PC-3 (cell line): ENCODE results near the gene THTPA. TPM values are rescaled to one million over a fixed set of nuclear protein-coding genes. Genes with fewer than 3 reads are reported as not detected.

Experiments used
- ATAC-seq: fragments of 200-7000 bp; cut with Tn5 transposase; 2 replicates; pipeline ENCODE4 v1.9.1; 2020; ENCODE audit warnings: mild to moderate bottlenecking, moderate library complexity
- BruUV-seq: library from RNA; stranded (reverse); fragments of 400-500 nt; replicated peaks from 2 replicates; lab custom pipeline; 2021; lab: Mats Ljungman, UMichigan
- CTCF ChIA-PET: fragments of 300-600 bp; sonication (Branson Sonifier 250); formaldehyde crosslinking; loops from one replicate; lab custom pipeline; 2022; ENCODE audit warnings: antibody characterized with exemption; lab: Charles Lee
- POLR2A ChIA-PET: fragments of 300-600 bp; sonication (Branson Sonifier 250); formaldehyde crosslinking; loops from one replicate; lab custom pipeline; 2022; ENCODE audit warnings: antibody characterized with exemption; ENCODE audit not compliant: unreplicated experiment; lab: Charles Lee
- DNase-seq: peaks from one replicate; pipeline ENCODE4 v3.0.0-alpha.2; 2015
- H2AFZ ChIP-seq: fragments of 300-600 bp; sonication (generic); 2 replicates; pipeline ENCODE4 v1.6.0; 2016; ENCODE audit warnings: antibody characterized with exemption, low read length
- H3F3A ChIP-seq: fragments of 300-600 bp; sonication (generic); one replicate; pipeline ENCODE4 v1.6.0; 2017; ENCODE audit warnings: antibody characterized with exemption, low read length, control low read depth, mild to moderate bottlenecking; ENCODE audit not compliant: unreplicated experiment
- H3K27ac ChIP-seq: fragments of 300-600 bp; sonication (generic); 2 replicates; pipeline ENCODE4 v1.5.1; 2016; ENCODE audit warnings: mild to moderate bottlenecking, low read length
- H3K27me3 ChIP-seq: fragments of 300-600 bp; sonication (generic); 2 replicates; pipeline ENCODE4 v1.6.1; 2016; ENCODE audit warnings: low read length, mixed read lengths
- H3K36me3 ChIP-seq: fragments of 300-600 bp; sonication (generic); 2 replicates; pipeline ENCODE4 v1.6.1; 2016; ENCODE audit warnings: low read depth, mixed run types, low read length, mixed read lengths
- H3K4me1 ChIP-seq: fragments of 300-600 bp; sonication (generic); 2 replicates; pipeline ENCODE4 v1.5.1; 2016; ENCODE audit warnings: low read length; ENCODE audit not compliant: insufficient read depth
- H3K4me2 ChIP-seq: fragments of 300-600 bp; sonication (generic); 2 replicates; pipeline ENCODE4 v1.6.0; 2016; ENCODE audit warnings: low read length
- H3K4me3 ChIP-seq: fragments of 300-600 bp; sonication (generic); 2 replicates; pipeline ENCODE4 v1.5.1; 2016; ENCODE audit warnings: mild to moderate bottlenecking, low read length, mixed read lengths
- H3K79me2 ChIP-seq: fragments of 300-600 bp; sonication (generic); 2 replicates; pipeline ENCODE4 v1.6.1; 2017; ENCODE audit warnings: low read length, mixed read lengths
- H3K9ac ChIP-seq: fragments of 300-600 bp; sonication (generic); 2 replicates; pipeline ENCODE4 v1.6.0; 2016; ENCODE audit warnings: mild to moderate bottlenecking, low read length
- H3K9me2 ChIP-seq: fragments of 300-600 bp; sonication (generic); replicated peaks from 2 replicates; pipeline ENCODE4 v1.6.1; 2016; ENCODE audit warnings: mixed run types, low read length, mixed read lengths
- H3K9me3 ChIP-seq: fragments of 300-600 bp; sonication (generic); 2 replicates; pipeline ENCODE4 v1.6.1; 2016; ENCODE audit warnings: low read length, mixed read lengths
- H4K20me1 ChIP-seq: fragments of 300-600 bp; sonication (generic); 2 replicates; pipeline ENCODE4 v1.6.1; 2016; ENCODE audit warnings: low read length, mixed read lengths
- EZH2 ChIP-seq: fragments of 300-600 bp; sonication (generic); IDR thresholded peaks from one replicate; pipeline ENCODE4 v1.6.1; 2017; ENCODE audit warnings: antibody characterized with exemption, mild to moderate bottlenecking, low read length; ENCODE audit not compliant: unreplicated experiment
- EZH2phosphoT487 ChIP-seq: fragments of 300-600 bp; sonication (generic); IDR thresholded peaks from 2 replicates; pipeline ENCODE4 v1.6.1; 2018; ENCODE audit warnings: mild to moderate bottlenecking, antibody characterized with exemption, low read length, borderline replicate concordance
- intact Hi-C: fragments of 100-400 bp; cut with micrococcal nuclease; formaldehyde crosslinking; loops from 2 replicates; pipeline ENCODE4 v1.9.0; 2023
- total RNA-seq: library from RNA; depleted of rRNA; stranded (reverse); fragments of >200 nt; gene quantifications from 2 replicates; pipeline ENCODE4 v1.2.3, GENCODE V29; 2014
- TF ChIP-seq, protein P1 (sequence below): fragments of 300-600 bp; sonication (generic); conservative IDR thresholded peaks from 2 replicates; pipeline ENCODE4 v1.5.1; 2017; ENCODE audit warnings: antibody characterized with exemption, low read depth, mild to moderate bottlenecking, low read length

THTPA gene
- total RNA-seq, 1 experiment from 2014 or later: 13.0 TPM

DNA sequence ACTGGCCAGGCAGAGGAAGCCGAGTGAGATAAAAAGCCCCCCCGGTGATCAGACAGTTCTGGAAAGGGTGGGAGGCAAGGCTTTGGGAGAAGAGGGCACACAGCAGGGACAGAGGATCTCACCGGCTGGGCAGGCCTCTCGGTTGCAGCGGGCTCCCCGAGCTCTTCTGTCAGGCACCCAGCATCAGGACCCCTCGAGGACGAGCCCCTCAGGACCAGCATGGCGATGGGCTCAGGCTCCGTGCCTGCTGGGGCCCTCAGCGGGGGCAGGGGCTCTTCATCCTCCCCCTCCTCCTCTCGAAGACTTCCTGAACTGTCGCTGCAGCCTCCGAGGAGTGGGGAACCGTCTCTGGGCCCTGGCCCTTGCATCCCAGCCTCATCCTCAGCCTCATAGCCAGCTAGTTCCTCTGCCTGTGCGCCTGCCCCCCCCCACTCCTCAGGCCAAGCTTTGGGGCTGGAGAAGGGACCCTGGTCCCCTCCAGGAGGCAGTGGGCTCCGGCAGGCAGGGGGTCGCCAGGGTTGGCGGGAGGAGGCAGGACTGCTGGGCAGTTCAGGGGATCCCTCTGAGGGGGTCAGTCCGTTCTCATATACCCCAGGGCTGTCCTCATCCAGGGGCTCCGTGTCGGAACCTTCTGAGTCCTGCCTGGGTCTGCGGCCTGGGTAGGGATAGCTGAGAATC, 14.9 kb downstream of the THTPA start:
- POLR2A ChIA-PET: no interaction called here
- no peaks in the 10 kb centered on the region for H3K27me3 ChIP-seq
- H3K4me3 ChIP-seq: no peak overlapping the region
- H3K4me2 ChIP-seq: no peak overlapping the region
- no peak for DNase-seq
- no TSS peak for BruUV-seq
- no peaks in the 10 kb centered on the region for H4K20me1 ChIP-seq
- H3K9me3 ChIP-seq: no peaks in the 10 kb centered on the region
- TF ChIP-seq EZH2 (no peak), EZH2phosphoT487 (no peak)
- TF ChIP-seq, protein P1, sequence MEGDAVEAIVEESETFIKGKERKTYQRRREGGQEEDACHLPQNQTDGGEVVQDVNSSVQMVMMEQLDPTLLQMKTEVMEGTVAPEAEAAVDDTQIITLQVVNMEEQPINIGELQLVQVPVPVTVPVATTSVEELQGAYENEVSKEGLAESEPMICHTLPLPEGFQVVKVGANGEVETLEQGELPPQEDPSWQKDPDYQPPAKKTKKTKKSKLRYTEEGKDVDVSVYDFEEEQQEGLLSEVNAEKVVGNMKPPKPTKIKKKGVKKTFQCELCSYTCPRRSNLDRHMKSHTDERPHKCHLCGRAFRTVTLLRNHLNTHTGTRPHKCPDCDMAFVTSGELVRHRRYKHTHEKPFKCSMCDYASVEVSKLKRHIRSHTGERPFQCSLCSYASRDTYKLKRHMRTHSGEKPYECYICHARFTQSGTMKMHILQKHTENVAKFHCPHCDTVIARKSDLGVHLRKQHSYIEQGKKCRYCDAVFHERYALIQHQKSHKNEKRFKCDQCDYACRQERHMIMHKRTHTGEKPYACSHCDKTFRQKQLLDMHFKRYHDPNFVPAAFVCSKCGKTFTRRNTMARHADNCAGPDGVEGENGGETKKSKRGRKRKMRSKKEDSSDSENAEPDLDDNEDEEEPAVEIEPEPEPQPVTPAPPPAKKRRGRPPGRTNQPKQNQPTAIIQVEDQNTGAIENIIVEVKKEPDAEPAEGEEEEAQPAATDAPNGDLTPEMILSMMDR: no peak
- CTCF ChIA-PET: no interaction called here
- H3K9ac ChIP-seq: no peak overlapping the region
- H2AFZ ChIP-seq: no peak overlapping the region
- intact Hi-C loops: no loop called here
- peaks cover 9% of the 10 kb centered on the region; the same call in 1 of the 2 replicates for H3K79me2 ChIP-seq
- no peaks in the 10 kb centered on the region for H3F3A ChIP-seq
- H3K36me3 ChIP-seq: no peaks in the 10 kb centered on the region
- H3K9me2 ChIP-seq: no peaks in the 10 kb centered on the region
- no peak overlapping the region for H3K27ac ChIP-seq
- H3K4me1 ChIP-seq: peaks cover 18% of the 10 kb centered on the region
- no peak for ATAC-seq

DNA sequence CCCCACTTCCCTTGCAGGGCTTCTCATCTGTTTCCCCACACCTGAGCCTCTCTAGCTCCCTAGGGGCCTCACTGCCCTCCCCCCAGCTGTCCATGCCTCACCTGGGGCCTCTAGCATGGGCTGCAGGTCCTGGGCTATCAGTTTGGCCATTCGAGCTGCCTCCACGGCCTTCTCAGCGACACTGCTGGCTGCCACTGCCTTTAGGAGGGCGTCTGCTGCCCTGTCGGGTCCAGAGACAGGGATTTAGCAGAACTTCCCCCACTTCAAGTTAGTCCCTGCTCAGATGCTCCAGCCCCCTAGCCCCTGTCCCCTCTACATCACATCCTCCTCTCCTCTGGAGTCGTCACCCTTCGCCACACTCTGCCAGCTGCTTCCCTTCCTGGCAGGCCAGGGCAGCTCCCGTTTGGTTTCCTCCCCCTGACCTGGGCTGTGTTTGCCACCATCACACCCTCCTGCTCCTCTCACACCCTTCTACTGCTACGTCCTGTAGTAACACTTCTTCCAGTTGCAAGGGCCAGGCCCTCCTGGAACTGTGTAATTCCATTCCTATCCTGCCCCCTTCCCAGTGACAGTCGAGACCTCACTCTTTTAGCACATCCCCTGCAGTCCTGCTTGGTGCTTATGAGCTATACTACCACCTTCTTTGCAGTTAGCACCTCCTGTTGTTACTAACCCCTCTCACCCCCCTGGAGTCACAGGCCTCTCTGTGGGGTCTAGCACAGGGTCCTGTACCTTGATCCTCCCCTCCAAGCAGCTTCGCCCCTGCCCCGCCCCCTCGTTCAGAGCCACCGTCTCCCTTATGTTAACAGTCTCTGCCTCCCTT, 15.8 kb downstream of the THTPA start:
- Histone ChIP-seq H3K4me1 (peaks cover 12% of the 10 kb centered on the region), H2AFZ (no peak overlapping the region), H3K79me2 (peaks cover under 1% of the 10 kb centered on the region; the same call in 1 of the 2 replicates), H3K4me3 (no peak overlapping the region), H4K20me1 (no peaks in the 10 kb centered on the region), H3K9me3 (no peaks in the 10 kb centered on the region), H3K27ac (no peak overlapping the region), H3F3A (no peaks in the 10 kb centered on the region), H3K9ac (no peak overlapping the region), H3K36me3 (no peaks in the 10 kb centered on the region), H3K9me2 (no peaks in the 10 kb centered on the region), H3K4me2 (no peak overlapping the region), H3K27me3 (peaks cover 5% of the 10 kb centered on the region)
- DNase-seq (no peak), ATAC-seq (no peak)
- TF ChIP-seq EZH2phosphoT487: no peak
- TF ChIP-seq, protein P1: no peak
- no peak for TF ChIP-seq EZH2
- intact Hi-C loops: no loop called here
- ChIA-PET POLR2A (no interaction called here), CTCF (no interaction called here)
- no TSS peak for BruUV-seq

DNA sequence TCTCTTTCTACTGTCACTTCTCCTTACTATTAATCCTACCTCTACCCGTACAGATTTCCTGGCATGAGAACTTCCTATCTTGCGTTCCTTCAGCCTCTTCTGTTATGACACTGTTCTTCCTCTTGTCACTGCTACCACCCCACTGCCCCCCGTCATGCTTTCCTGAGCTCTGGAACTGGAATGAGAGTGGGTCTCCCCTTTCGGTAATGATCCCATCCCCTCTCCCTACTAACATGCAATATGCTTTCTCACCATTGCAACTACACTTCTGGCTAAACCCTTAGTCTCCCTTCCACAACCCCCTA, 16.4 kb downstream of the THTPA start:
- no peak for TF ChIP-seq EZH2phosphoT487
- TF ChIP-seq, protein P1: no peak
- H3K27me3 ChIP-seq: peaks cover 10% of the 10 kb centered on the region
- no peak overlapping the region for H3K9ac ChIP-seq
- no peaks in the 10 kb centered on the region for H3K9me2 ChIP-seq
- H2AFZ ChIP-seq: no peak overlapping the region
- CTCF ChIA-PET: no interaction called here
- H3K4me2 ChIP-seq: no peak overlapping the region
- ATAC-seq (no peak), DNase-seq (no peak)
- H3K79me2 ChIP-seq: no peaks in the 10 kb centered on the region
- no peaks in the 10 kb centered on the region for H3F3A ChIP-seq
- no peak overlapping the region for H3K27ac ChIP-seq
- H3K9me3 ChIP-seq: no peaks in the 10 kb centered on the region
- BruUV-seq: no TSS peak
- H3K4me1 ChIP-seq: peaks cover 12% of the 10 kb centered on the region
- POLR2A ChIA-PET: no interaction called here
- H3K4me3 ChIP-seq: no peak overlapping the region
- intact Hi-C loops: no loop called here
- H3K36me3 ChIP-seq: no peaks in the 10 kb centered on the region
- no peaks in the 10 kb centered on the region for H4K20me1 ChIP-seq
